GM03348 (cell line): ENCODE data around the gene UMODL1.
"Not testable (repeated sequence)": the region's sequence is repeated elsewhere in the genome, so short reads cannot be mapped to it uniquely, and the experiment has no call there.

Experiments
- DNase-seq: peaks from one replicate; pipeline ENCODE4 v3.0.0; 2012; ENCODE audit warnings: low spot score

Gene UMODL1

DNA sequence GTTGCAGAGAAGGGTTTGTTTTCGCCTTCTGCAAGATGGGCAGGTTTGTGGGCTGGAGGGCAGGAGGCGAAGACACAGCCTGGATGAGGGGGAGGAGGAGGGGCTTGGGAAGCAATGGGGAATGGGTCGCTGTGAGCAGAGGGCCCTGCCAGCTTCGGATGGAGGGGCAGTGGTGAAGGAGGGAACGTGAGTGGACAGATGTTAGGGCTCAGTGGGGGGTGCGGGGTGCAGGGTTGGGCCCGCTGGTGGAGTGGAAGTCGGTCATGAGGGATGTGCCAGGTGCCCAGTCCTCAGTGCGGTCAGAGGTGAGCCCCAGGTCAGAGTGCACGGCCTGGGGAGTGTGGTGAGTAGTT is 92.4 kb downstream of the UMODL1 start:
- DNase-seq = no peak

DNA sequence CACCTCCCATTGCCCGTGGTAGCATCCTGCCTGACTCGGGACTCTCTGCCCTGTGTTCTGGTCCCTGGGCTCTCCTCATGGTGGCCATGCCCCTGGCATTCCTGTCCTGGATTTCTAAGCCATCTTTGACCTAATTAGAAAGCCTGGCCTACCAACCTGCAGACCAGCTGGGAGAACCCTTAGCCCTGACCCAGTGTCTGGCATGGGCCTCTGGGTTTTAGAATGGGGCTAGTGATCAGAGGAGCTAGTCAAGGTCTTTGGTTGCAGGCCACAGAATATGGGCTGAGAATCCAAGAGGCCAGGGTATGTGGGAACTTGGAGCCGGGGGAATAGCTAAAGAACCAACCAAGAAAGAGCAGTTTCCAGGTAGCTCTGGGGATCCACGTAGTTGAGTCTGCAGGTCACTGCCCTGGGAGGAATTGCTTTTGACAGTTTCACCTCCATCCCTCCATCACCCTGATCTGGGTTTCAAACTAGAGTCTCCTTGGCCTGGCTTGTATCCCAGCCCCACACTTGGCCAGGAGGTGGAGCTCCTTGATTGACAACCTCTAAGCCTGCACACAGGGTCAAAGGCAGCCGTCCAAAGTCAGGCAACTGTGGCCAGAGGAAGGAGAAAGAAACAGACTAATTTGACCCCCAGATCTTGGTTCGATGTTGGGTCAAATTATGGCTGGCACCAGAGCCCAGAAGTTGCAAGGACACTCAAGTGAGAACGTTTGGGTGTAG is 93.1 kb downstream of the UMODL1 start:
- DNase-seq = no peak

DNA sequence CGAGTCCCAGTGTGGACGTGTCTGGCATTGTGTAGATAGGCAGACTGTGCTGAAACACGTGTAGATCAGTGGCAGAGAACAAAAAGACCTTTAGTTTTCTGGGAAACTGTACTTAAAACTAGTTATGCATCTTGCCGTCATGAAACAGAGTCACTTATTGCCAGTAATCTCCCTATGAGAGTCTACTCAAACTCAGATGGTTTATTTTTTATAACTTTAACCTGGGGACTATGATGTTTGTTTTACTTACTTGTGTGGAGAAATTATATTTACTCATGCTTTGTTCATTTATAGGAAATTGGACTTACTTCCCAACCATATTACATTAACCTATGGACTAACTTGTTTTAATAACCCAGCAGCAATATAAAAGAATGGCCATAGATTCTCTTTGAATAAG is 93.7 kb downstream of the UMODL1 start:
- DNase-seq = no peak

DNA sequence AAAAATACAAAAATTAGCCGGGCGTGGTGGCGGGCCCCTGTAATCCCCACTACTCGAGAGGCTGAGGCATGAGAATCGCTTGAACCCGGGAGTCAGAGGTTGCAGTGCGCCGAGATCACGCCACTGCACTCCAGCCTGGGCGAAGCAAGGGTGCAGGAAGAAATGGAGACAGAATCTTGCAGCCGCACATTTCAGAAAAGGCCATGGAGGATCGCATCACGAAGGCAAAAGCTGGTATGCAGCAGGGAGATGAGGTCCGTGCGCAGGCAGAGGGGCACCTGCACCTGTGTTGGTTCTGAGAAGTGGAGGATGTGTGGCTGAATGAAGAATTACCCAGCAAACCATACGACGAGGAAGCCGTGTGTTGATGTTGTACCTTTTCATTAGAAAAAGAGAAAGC is 94.8 kb downstream of the UMODL1 start:
- DNase-seq = no peak

DNA sequence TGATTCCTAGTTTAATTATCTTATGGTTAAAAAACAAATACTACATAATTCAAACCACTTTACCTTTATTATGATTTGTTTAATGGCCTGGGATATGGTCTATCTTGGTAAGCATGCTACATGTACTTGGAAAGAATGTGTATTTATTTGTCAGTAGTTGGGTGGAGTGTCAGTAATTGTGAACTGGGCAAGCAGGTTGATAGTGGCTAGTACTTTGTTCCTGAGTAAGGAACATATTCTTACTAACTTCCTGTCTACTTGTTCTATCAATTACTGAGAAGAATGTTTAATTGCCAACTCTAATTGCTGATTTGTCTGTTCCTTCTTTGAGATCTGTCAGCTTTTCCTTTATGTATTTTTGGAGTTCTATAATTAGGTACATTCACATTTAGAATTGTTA is 98.6 kb downstream of the UMODL1 start:
- DNase-seq = no peak

DNA sequence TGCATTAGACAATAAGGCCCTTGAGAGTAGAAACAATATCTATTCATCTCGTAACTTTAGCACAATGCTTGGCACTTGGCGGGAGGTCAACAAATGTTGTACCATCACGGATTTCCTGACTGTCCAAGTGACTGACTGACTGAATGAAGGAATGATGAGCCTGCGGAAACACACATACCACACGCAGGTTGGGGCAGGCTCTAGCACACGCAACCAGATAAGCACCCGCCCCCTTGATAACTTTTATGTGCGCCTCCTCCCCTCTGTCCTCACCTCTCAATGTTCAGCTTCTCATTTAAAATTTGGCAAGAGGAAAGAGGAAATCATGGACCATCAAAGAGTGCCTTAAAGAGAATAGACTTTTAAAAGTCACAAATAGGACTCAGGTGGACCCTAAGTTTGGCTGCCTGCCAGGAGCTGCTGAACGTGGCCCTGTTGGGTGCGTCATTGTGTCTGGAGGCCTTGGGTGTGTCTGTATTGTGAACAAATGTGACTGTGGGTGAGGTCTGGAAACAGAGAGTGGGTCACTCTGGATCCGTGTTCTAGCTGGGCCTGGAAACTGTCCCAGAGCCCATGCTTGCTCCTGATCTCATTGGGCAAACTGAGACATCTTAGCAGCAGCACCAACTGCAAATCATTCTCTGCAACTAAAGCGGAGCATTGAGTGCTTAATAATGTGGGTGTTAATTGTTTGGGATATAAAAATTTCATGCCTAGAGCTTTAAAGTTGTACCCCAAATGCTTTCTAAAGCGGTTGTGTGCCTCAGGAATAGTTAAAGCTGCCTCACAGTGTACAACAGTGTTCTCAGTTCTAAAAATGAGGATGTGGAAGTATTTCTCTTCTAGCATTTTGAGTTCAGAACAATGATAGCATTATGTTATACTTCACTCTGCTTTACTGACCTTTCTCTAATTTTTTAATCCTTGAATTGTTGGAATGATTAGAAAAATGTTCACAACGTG is 100.3 kb downstream of the UMODL1 start:
- DNase-seq = no peak

DNA sequence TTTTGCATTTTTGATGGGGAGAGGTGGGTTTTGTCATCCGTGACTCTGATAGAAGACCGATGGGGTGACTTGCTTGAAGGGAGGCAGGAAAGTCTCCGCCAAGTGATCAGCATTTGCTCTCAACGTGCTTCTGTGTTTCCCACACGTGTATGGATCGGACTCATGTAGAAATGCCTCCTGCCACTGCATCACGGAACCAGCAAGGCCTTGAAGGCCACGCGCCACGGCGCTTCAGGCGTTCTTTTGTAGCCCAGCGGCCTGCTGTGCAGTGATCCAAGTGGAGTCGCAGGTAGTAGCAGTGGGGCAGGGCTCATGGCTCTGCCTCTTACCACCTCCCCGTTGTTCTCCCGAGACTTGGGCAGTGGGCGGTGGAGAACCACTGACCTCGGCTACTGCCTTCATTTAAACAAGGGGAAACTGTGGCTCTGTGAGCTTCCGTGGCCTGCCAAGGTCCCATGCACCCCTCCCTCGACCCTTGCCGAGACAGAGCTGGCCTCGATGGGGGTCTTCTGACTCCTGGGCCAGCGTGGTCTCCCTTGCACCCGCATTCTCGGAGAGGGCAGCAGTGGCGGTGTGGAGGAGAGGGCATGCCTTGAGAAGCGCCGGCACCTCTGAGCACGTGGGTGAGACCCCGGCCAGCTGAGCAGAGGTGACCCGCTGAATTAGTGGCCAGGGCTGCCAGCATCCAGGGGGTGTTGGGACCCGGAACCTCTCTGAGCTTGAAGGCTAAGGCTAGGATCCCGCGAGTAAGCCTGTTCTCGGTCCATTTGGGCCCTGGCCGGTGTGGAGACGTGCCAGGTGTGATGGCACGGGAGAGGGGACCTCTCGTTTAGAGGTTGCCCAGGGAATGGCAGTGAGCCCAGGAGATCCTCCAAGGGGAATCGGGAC is 101.7 kb downstream of the UMODL1 start:
- DNase-seq = no peak

DNA sequence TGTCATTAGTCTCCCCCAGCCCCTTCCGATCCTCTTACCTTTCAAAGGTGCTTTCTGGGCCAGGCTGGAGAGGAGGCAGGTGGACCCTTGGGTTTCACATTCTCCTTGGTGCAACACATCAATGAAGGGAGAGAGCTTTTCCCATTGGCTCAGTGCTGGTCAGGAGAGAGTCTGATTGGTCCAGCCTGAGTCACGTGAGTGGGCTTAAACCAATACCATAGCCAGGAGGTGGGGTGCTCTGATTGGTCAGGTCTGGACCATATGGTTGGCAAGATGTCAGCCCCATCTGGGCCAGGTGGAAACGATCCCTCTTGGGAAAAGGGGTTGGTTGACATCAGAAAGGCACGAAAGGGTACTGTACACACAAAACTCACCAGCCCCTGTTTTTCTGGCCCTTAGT is 103.1 kb downstream of the UMODL1 start:
- no peak for DNase-seq

DNA sequence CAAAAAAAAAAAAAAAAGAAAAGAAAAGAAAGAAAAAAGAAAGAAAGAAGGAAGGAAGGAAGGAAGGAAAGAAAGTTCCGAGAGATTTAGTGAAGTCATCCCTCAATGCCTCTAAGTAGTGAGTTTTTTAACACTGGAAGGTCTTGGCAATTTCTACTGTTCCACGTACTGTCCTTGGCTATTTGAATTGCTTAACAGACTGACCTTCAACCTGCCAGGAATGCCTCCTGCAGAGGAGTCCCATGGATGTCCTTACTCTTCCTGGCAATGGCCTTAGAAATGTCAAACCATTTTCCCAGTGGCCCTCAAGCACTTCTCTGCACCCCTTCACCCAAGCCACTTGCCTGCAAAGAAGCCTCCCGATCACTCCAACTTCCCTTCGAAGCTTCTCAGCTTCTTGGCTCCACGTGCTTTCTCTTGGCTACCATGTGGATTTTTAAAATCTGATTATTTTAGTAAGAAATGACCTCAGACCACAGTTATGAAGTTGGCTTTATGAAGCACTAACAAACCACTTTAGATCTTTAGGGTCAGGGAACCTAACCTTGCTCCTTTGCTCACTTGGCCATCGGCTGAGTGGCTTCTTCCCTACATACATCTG is 104.1 kb downstream of the UMODL1 start:
- no peak for DNase-seq

DNA sequence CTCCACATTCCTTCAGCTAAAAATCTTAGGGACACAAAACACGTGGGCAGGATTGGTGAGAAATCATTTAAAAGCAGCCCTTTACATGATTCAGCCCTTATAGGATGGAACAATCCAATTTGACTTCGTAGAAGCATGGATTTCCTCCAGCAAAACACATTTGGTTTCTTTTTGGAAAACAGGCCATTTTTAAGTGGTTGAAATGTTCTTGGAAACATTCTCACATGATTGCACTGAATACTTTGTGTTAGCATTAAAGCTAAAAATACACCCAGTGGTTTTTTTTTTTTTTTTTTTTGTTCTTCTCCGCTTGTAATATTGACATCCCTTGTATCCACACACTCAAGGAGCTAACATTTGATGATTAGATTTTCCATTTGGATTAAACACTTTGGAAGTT is 105.7 kb downstream of the UMODL1 start:
- DNase-seq = no peak

DNA sequence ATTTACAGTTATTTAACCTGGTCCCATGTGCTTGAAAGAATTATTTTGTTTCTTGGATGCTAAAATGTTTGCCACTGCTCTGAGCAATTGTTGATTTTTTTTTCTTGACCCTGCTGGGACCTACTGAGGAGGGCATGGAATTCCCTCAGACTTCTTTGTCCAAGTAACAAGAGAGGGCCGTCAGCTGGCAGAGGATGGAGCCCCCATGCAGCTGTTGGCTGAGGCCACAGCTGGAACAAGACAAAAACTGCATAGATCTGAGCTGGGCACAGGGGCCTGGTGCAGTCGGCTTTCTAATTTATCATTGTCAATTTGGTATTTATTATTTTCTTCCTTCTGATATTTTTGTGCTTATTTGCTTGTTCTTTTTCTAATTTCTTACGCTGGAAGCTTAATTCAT is 108.2 kb downstream of the UMODL1 start:
- DNase-seq = no peak

DNA sequence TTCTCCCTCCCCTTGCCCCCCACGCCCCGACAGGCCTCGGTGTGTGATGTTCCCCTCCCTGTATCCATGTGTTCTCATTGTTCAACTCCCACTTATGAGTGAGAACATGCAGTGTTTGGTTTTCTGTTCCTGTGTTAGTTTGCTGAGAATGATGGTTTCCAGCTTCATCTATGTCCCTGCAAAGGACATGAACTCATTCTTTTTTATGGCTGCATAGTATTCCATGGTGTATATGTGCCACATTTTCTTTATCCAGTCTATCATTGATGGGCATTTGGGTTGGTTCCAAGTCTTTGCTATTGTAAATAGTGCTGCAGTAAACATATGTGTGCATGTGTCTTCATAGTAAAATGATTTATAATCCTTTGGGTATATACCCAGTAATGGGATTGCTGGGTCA is 108.9 kb downstream of the UMODL1 start:
- not testable (repeated sequence) for DNase-seq

DNA sequence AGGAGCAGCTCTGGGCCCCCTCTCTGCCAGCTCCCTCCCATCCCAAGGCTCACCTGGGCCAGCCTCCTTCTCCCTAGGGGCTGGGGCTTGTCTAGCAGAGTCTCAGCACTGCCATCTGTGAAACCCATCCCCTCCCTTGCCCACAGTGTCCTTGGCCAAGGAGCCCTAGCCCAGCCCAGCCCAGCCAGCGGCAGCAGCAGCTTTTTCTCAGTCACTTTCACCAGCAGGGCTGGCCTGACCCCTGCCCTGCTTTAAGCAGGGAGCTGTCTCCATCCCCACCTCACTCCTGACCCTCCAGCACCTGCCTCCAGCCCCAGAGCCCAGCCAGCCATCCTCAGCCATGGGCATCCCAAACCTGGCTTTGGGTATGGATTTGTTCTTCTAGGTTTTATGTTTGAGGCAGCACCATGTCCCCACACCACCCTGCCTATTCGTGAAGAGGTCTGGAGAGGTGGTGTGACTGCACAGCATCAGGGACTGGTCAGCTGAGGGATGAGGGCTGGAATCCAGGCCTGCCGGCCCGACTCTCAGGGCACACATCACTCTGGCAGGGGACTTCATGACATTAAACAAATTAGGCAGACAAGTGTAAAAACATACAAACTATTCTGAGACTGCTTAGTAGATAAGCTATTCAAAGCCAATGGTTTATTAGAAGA is 111.7 kb downstream of the UMODL1 start:
- DNase-seq = no peak

DNA sequence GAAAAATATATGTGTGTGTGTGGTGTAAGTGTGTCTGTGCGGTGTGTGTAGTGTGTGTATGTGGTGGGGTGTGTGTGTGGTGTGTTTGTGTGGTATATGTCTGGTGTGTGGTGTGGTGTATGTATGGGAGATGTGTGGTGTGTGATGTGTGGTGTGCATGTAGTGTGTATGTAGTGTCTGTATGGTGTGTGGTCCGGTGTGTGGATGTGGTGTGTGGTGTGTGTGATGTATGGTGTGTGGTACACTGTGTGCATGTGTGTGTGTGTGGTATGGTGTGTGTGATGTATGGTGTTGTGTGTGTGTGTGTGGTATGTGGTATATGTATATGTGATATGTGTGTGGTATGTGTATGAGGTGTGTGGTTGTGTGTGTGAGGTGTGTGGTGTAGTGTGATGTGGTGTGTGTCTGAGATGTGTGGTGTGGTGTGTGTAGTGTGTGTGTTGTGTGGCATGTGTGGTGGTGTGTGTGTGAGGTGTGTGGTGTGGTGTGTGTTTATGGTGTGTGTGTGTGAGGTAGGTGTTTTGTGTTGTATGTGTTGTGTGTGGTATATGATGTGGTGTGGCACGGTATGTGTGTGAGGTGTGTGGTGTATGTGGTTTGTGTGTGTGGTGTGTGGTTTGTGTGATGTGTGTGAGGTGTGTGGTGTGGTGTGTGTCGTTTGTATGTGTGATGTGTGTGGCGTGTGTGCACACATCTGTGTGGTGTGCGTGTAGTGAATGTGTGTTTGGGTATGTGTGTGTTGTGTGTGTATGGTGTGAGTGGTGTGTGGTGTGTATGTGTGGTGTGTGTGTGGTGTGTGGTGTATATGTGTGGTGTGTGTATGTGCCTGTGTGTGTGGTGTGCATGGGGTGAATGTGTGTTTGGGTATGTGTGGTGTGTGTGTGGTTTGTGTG is 112.5 kb downstream of the UMODL1 start:
- no peak for DNase-seq

DNA sequence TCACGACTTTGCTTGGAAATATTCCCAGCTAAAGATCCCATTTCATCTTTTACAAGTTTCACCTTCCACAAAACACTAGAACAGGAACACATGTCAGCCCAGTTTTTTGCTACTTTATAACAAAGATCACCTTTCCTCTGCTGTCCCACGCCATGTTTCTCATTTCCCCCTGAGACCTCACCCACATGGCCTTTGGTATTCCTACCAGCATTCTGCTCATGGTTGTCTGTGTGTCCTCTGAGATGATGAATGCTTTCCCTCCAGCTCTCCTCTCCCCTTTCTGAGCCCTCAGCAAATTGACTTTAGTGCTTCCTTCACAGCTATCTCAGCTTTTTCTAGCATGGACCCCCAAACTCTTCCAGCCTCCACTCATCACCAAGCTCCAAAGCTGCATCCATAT is 115.5 kb downstream of the UMODL1 start:
- no peak for DNase-seq

DNA sequence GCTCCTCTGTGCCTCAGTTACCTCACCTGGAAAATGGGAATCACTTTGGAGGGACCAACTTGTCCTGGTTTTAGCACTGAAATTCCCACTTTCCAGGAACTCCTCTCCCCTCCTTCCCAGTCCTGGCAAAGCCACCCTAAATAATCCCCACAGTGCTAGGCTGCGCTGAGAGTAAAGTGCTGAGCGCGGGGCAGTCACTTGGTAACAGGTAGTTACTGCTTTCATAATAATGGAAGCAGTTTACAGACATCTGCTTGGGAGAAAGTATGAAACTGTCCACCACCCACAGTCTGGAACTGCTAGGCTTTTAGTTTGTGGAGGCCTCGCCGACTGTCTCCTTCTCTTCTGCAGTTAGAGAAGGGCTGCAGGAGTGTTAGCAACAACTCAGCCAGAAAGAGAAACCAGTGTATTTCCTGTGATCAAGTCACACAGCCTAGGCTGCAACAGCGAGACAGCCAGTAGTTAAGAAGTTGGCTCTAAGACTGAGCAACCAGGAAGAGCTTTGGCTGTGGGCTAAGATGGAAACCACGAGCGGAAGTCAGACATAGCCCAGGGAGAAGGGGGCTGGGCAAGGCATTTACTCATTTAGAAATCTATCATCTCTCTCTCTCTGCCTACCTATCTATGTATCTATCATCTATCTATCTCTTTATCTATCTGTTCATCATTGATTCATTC is 117.0 kb downstream of the UMODL1 start:
- DNase-seq = peak; percentile 40

DNA sequence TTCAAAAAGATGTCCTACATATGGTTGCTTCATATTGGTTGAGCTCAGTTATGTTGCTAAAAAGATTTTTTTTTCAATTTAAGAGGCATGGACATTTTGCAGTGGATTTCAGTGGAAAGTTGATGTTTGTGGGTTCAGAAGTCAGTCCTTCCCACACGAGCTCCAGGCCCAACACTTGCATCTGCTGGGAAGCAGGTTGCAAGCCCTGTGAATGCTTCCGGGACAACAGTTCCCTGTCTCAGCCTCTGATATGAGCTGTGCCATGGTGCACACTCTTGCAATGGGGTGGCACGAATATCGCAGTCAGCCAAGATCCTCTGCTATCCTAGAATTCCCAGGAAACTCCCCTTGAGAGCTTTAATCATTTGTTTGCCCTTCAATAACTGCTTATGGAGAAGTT is 117.5 kb downstream of the UMODL1 start:
- DNase-seq = no peak

DNA sequence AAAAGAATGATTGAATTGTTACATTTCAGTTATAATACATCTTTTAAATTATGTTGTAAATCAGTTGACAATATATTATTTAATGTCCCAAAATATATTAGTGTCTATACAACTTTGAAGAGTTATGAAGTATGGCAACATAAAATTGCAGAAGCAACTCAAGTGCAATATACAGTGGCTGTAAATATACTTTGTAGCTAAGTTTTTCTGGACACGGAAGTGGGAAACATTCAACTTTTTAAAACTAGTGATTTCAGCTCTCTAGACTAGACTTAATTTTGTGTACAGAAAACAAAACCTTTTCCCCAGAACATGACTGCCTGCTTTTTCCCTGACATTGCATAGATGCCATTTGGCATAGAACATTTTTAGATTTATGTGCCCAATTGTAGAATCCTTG is 118.3 kb downstream of the UMODL1 start:
- DNase-seq = no peak

DNA sequence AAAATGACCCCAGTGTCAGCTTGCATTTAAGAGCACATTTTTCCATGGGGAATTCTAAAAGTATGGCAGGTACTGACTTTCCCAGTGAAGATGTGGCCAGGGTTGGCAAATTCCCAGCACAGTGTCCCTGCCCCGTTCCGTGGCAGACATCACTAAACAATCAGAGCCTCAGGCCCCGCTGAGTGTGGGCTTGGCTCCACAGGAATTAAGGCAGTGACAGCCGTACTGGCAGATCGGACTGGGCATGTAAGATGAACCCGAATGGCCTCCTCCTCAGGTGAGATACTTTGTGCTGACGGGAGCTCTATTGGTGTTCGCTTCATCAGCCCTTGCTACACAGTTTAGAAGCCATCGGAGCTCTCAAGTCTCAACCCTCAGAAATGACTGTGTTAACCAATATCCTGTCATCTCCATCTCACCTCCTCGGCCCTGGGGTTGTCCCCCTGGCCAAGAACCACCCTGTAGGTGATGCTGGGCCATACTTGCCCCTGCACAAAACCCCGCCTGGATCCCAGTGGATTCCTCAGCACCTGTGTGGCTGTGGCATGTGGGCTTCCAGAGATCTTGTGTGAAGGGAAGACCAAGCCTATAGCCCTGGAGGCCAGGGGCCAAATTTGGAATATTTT is 118.9 kb downstream of the UMODL1 start:
- DNase-seq = no peak
